Kidney glomerular epithelial cell (primary cell): ENCODE results near the gene EIF4EBP3.

Source experiments
- DNase-seq: peaks from one replicate; lab custom pipeline; 2025; lab: John Stamatoyannopoulos, UW

Gene EIF4EBP3

GRCh38 chr5:140547508-140548299, at the start of gene EIF4EBP3:
TSS of gene EIF4EBP3 (plus strand) at chr5:140547662. CDS start at chr5:140547738, 76 bp downstream.
- DNase-seq: peak; percentile 82

GRCh38 chr5:140497897-140498296, 49.6 kb upstream of the EIF4EBP3 start:
- peak; percentile 58 for DNase-seq

GRCh38 chr5:140498591-140498990, 48.9 kb upstream of the EIF4EBP3 start:
- DNase-seq: no peak

GRCh38 chr5:140502834-140503233, 44.6 kb upstream of the EIF4EBP3 start:
- no peak for DNase-seq

GRCh38 chr5:140509898-140510297, 37.6 kb upstream of the EIF4EBP3 start:
- DNase-seq: no peak

- no peak for DNase-seq
Observed at GRCh38 chr5:140513124-140513523, 34.3 kb upstream of the EIF4EBP3 start.

- no peak for DNase-seq
Observed at GRCh38 chr5:140524003-140524402, 23.5 kb upstream of the EIF4EBP3 start.

GRCh38 chr5:140540227-140540626, 7.2 kb upstream of the EIF4EBP3 start:
- no peak for DNase-seq

- DNase-seq: no peak
Observed at GRCh38 chr5:140542972-140543371, 4.5 kb upstream of the EIF4EBP3 start.

GRCh38 chr5:140544986-140545385, 2.5 kb upstream of the EIF4EBP3 start:
- DNase-seq: no peak

GRCh38 chr5:140545606-140546005, 1.9 kb upstream of the EIF4EBP3 start:
- no peak for DNase-seq

GRCh38 chr5:140546851-140547507, 483 bp upstream of the EIF4EBP3 start:
- DNase-seq: no peak

GRCh38 chr5:140548300-140548688, 832 bp downstream of the EIF4EBP3 start:
- DNase-seq: no peak

- DNase-seq: no peak
Observed at GRCh38 chr5:140548791-140549190, 1.3 kb downstream of the EIF4EBP3 start.

- DNase-seq: no peak
Observed at GRCh38 chr5:140549237-140550144, 2.0 kb downstream of the EIF4EBP3 start.

GRCh38 chr5:140550147-140551079, 3.0 kb downstream of the EIF4EBP3 start:
- DNase-seq: no peak

GRCh38 chr5:140551872-140552271, 4.4 kb downstream of the EIF4EBP3 start:
- no peak for DNase-seq

GRCh38 chr5:140553657-140554056, 6.2 kb downstream of the EIF4EBP3 start:
- DNase-seq: no peak

GRCh38 chr5:140554454-140554853, 7.0 kb downstream of the EIF4EBP3 start:
- DNase-seq: no peak

GRCh38 chr5:140555747-140556312, 8.4 kb downstream of the EIF4EBP3 start:
- DNase-seq: no peak

- DNase-seq: no peak
Observed at GRCh38 chr5:140556438-140556837, 9.0 kb downstream of the EIF4EBP3 start.
